Hepatocyte (in vitro differentiated cells): ENCODE data around the gene ITPR2. TPM values are rescaled to one million over a fixed set of nuclear protein-coding genes. Genes with fewer than 3 reads are reported as not detected.

Source experiments
- DNase-seq: peaks from one replicate; pipeline ENCODE4 v3.0.0-alpha.2; 2016; ENCODE audit warnings: low spot score
- H2AFZ ChIP-seq: fragments of 200-600 bp; sonication (generic); 2 replicates; pipeline ENCODE4 v1.6.0; 2016; ENCODE audit warnings: antibody characterized with exemption, mild to moderate bottlenecking
- H3K27ac ChIP-seq: fragments of 200-600 bp; sonication (generic); 2 replicates; pipeline ENCODE4 v1.5.1; 2016; ENCODE audit warnings: mild to moderate bottlenecking
- H3K27me3 ChIP-seq: fragments of 200-600 bp; sonication (generic); 2 replicates; pipeline ENCODE4 v1.6.1; 2016
- H3K36me3 ChIP-seq: fragments of 200-600 bp; sonication (generic); replicated peaks from 2 replicates; pipeline ENCODE4 v1.5.1; 2016; ENCODE audit warnings: low read depth; ENCODE audit not compliant: insufficient read depth
- H3K4me1 ChIP-seq: fragments of 200-600 bp; sonication (generic); 2 replicates; pipeline ENCODE4 v1.5.1; 2016; ENCODE audit warnings: mild to moderate bottlenecking, moderate library complexity; ENCODE audit not compliant: insufficient read depth
- H3K4me2 ChIP-seq: fragments of 200-600 bp; sonication (generic); 2 replicates; pipeline ENCODE4 v1.6.0; 2016
- H3K4me3 ChIP-seq: fragments of 200-600 bp; sonication (generic); 2 replicates; pipeline ENCODE4 v1.5.1; 2016; ENCODE audit warnings: mild to moderate bottlenecking
- H3K79me2 ChIP-seq: fragments of 200-600 bp; sonication (generic); 2 replicates; pipeline ENCODE4 v1.6.0; 2017; ENCODE audit warnings: mild to moderate bottlenecking
- H3K9me2 ChIP-seq: fragments of 200-600 bp; sonication (generic); replicated peaks from 2 replicates; pipeline ENCODE4 v1.6.0; 2017; ENCODE audit warnings: mild to moderate bottlenecking; ENCODE audit not compliant: insufficient read depth
- H3K9me3 ChIP-seq: fragments of 200-600 bp; sonication (generic); 2 replicates; pipeline ENCODE4 v1.5.1; 2016; ENCODE audit warnings: low read depth, mild to moderate bottlenecking
- H4K20me1 ChIP-seq: fragments of 200-600 bp; sonication (generic); 2 replicates; pipeline ENCODE4 v1.6.0; 2016; ENCODE audit warnings: mild to moderate bottlenecking; ENCODE audit not compliant: insufficient read depth, poor library complexity, severe bottlenecking
- CTCF ChIP-seq: fragments of 200-600 bp; sonication (generic); IDR thresholded peaks from 2 replicates; pipeline ENCODE4 v1.5.1; 2016; ENCODE audit warnings: antibody characterized with exemption, mild to moderate bottlenecking; ENCODE audit not compliant: poor library complexity
- EZH2 ChIP-seq: fragments of 200-600 bp; sonication (generic); IDR thresholded peaks from 2 replicates; pipeline ENCODE4 v1.6.1; 2016; ENCODE audit warnings: antibody characterized with exemption, mild to moderate bottlenecking, borderline replicate concordance
- EZH2phosphoT487 ChIP-seq: fragments of 200-600 bp; sonication (generic); IDR thresholded peaks from one replicate; pipeline ENCODE4 v1.6.1; 2018; ENCODE audit warnings: antibody characterized with exemption, mild to moderate bottlenecking, low read depth, moderate library complexity; ENCODE audit not compliant: unreplicated experiment, severe bottlenecking
- WGBS: methylation state at CpG from one replicate; pipeline ENCODE4 v1.1.6; 2016; ENCODE audit warnings: low lambda C conversion rate; ENCODE audit errors: missing lambda C conversion rate; 5-methylcytosine and 5-hydroxymethylcytosine counted together
- polyA plus RNA-seq: library from polyadenylated mRNA; unstranded; fragments of >200 nt; fragmentation: Nextera tagmentation; extraction: Ambion mirVana; gene quantifications from 2 replicates; pipeline ENCODE4 v1.2.1, GENCODE V29; 2016
- total RNA-seq: library from RNA; depleted of rRNA; stranded (reverse); fragments of >200 nt; gene quantifications from 2 replicates; pipeline ENCODE4 v1.2.3, GENCODE V29; 2014

The ITPR2 gene
- total and polyA plus RNA-seq, 2 experiments from 2014 or later = 22.0 to 51.4 TPM

- 100% methylated on average over 1 of the region's 1 CpG for WGBS
- no peaks in the 10 kb centered on the region for H3K9me3 ChIP-seq
- no peaks in the 10 kb centered on the region for H3K9me2 ChIP-seq
- DNase-seq = no peak
- H3K27me3 ChIP-seq = no peaks in the 10 kb centered on the region
- no peak overlapping the region for H2AFZ ChIP-seq
- no peaks in the 10 kb centered on the region for H4K20me1 ChIP-seq
- TF ChIP-seq CTCF = no peak
- TF ChIP-seq EZH2 = no peak
- no peak for TF ChIP-seq EZH2phosphoT487
- no peaks in the 10 kb centered on the region for H3K4me1 ChIP-seq
- H3K79me2 ChIP-seq = no peaks in the 10 kb centered on the region
- H3K27ac ChIP-seq = no peak overlapping the region
- H3K36me3 ChIP-seq = no peaks in the 10 kb centered on the region
- H3K4me2 ChIP-seq = no peak overlapping the region
- H3K4me3 ChIP-seq = no peak overlapping the region
These were observed 371.2 kb downstream of the ITPR2 start for GRCh38 chr12:26461776-26462175.

GRCh38 chr12:26460361-26460760, 372.6 kb downstream of the ITPR2 start:
- H3K9me2 ChIP-seq = no peaks in the 10 kb centered on the region
- DNase-seq = no peak
- H3K4me3 ChIP-seq = no peak overlapping the region
- H3K4me1 ChIP-seq = no peaks in the 10 kb centered on the region
- 96% methylated on average over 6 of the region's 6 CpGs for WGBS
- TF ChIP-seq CTCF = no peak
- TF ChIP-seq EZH2phosphoT487 = no peak
- TF ChIP-seq EZH2 = no peak
- no peak overlapping the region for H3K27ac ChIP-seq
- H3K27me3 ChIP-seq = no peaks in the 10 kb centered on the region
- H3K4me2 ChIP-seq = no peak overlapping the region
- H2AFZ ChIP-seq = no peak overlapping the region
- no peaks in the 10 kb centered on the region for H3K79me2 ChIP-seq
- H3K36me3 ChIP-seq = no peaks in the 10 kb centered on the region
- H4K20me1 ChIP-seq = no peaks in the 10 kb centered on the region
- H3K9me3 ChIP-seq = no peaks in the 10 kb centered on the region

- Histone ChIP-seq H3K4me1 (no peaks in the 10 kb centered on the region), H2AFZ (no peak overlapping the region), H3K79me2 (no peaks in the 10 kb centered on the region), H3K9me2 (no peaks in the 10 kb centered on the region), H3K9me3 (no peaks in the 10 kb centered on the region), H3K4me2 (no peak overlapping the region), H3K4me3 (no peak overlapping the region), H3K27me3 (no peaks in the 10 kb centered on the region), H3K36me3 (no peaks in the 10 kb centered on the region), H3K27ac (no peak overlapping the region), H4K20me1 (no peaks in the 10 kb centered on the region)
- no peak for DNase-seq
- TF ChIP-seq EZH2 (no peak), CTCF (no peak), EZH2phosphoT487 (no peak)
- WGBS = 62% methylated on average over 3 of the region's 3 CpGs
These were observed 376.9 kb downstream of the ITPR2 start for GRCh38 chr12:26455936-26456574.

GRCh38 chr12:26453246-26453645, 379.7 kb downstream of the ITPR2 start:
- TF ChIP-seq CTCF (no peak), EZH2phosphoT487 (no peak), EZH2 (no peak)
- no peaks in the 10 kb centered on the region for H4K20me1 ChIP-seq
- no peaks in the 10 kb centered on the region for H3K9me2 ChIP-seq
- no peak overlapping the region for H3K4me3 ChIP-seq
- no peak overlapping the region for H2AFZ ChIP-seq
- no peak overlapping the region for H3K4me2 ChIP-seq
- DNase-seq = no peak
- no peaks in the 10 kb centered on the region for H3K9me3 ChIP-seq
- no peaks in the 10 kb centered on the region for H3K4me1 ChIP-seq
- H3K79me2 ChIP-seq = no peaks in the 10 kb centered on the region
- no peak overlapping the region for H3K27ac ChIP-seq
- no peaks in the 10 kb centered on the region for H3K36me3 ChIP-seq
- 90% methylated on average over 3 of the region's 3 CpGs for WGBS
- H3K27me3 ChIP-seq = no peaks in the 10 kb centered on the region
